Retina (tissue), 1 donor: ENCODE results near the gene HPCAL1.
A peak's percentile ranks its signal among the peaks of the same experiment; 100 is the strongest.

Experiments
- DNase-seq: peaks from one replicate; pipeline ENCODE4 v3.0.0-alpha.2; 2016

The HPCAL1 gene

DNA sequence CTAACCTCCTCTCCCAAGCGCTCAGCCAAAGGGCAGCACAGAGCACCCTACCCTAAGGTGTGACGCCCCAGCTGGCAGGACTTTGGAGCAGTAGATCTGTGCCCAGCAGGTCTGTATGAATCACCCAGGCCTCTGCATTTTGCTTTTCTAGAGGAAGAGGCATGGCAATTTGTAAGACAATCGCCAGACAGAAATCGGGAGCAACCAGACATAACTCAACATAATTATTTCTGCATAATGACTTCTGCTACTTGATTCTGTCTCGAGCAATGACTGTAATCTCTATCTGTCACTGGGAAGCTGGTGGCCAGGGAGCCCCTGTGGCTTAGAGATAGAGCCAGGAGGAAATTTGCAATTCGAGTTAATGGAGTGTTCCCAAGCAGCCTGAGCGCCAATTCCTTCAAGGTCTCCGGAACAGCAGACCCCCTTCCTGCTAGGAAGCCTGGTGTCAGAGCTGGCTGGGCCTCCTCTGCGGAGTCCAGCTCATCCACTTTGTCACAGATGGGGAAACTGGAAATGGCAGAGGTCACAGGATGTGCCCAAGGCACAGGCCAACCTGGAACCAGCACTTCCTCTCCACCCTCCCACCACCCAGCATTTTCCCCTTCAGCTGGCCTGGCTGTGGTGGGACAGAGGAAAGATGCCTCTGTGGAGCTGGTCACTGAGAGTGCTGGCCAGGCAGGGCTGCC lies 90.4 kb downstream of the HPCAL1 start:
- DNase-seq, result peak; percentile 34

DNA sequence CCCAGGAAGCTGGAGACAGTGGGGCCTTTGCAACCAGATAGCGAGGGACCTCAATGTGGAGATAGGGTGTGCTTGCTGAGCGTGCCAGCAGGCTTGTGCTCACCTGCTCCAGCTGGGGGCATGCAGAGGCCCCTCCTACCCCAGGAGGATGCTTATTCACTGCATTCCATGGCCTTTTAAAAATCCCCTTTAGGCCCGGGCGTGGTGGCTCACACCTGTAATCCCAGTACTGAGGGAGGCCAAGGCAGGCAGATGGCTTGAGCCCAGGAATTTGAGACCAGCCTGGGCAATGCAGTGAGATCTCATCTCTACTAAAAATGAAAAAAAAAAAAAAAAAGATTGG lies 90.9 kb downstream of the HPCAL1 start:
- DNase-seq, result no peak

DNA sequence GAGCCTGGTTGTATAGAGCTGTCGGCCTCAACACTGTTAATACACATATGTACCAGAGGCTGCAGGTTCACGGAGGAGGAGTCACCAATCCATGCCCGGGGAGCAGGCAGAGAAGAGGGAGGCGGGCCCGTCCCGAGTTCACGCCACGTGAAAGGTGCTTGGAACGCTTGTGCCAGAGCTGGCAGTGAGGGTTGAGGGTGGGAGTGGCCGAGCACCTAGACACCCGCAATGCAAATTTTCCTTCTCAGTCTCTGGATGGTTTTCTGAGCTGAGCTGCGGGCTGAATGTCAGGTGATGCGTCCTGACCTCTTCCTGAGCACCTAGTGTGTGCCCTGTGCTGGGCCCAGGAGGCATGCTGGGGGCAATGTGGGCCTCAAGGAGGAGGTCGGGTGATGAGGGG lies 93.2 kb downstream of the HPCAL1 start:
- DNase-seq, result no peak

GRCh38 chr2:10396464-10396863 lies 93.8 kb downstream of the HPCAL1 start:
- DNase-seq, result no peak

DNA sequence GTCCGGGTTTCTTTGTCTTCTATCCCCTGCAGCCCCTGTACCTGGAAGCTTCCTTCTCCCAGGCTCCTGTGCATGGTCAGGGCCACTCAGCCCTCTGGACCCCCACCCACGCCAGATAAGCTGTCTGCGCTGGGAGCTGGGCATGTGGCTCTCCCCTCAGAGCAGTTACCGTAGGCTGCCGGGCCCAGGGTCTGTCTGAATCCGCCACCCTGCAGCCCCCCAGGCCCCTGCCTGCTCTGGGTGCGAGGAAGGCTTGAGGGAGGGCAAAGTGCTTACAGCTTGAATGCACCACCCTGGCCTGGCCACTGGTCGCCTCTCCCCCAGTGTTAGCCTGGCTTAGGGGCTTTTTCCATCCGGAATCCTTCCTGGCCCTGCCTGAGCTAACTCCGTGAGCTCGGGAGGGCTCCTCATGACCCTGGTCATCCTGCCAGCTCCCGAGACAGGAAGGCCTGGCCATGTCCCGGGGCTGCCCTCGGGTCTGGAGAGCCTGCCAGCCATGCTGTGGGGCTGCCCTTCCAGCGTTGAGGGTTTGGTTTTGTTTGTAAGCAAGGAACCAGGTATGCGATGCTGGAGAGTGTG lies 94.7 kb downstream of the HPCAL1 start:
- DNase-seq, result no peak

- no peak for DNase-seq
Observed at GRCh38 chr2:10397878-10398277, 95.2 kb downstream of the HPCAL1 start.

DNA sequence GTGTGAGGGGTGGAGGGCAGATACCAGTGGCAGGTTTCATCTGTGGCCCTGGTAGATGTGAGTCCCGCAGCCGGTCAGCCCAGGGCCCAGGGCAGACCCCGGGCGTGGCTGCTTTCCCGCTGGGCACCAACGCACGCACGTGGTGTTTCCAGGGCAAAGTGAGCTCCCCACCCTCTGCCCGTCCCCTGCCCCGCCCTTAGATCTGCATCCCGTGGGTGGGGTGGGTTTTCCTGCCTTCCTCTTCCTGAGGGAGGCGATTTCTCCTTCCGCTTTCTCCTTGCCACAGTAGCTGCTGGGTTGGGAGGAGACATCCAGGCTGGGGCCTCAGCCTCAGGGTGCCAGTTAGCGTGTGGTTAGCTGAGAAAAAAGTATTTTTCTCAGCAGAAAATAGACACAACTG lies 95.8 kb downstream of the HPCAL1 start:
- no peak for DNase-seq

DNA sequence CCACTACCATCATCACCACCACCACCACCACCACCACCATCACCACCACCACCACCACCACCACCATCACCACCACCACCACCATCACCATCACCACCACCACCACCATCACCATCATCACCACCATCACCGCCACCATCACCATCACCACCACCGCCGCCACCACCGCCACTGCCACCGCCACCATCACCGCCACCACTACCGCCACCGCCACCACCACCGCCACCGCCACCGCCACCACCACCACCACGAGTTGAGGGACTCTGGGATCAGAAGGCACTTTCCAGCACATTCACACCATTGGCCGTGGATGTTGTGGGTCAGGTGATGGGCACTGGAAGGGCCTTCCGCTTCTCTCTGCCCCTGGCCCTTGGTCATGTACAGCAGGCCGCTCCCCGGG lies 96.7 kb downstream of the HPCAL1 start:
- no peak for DNase-seq

GRCh38 chr2:10400002-10400401 lies 97.3 kb downstream of the HPCAL1 start:
- no peak for DNase-seq

GRCh38 chr2:10400568-10400977 lies 97.9 kb downstream of the HPCAL1 start:
- no peak for DNase-seq

DNA sequence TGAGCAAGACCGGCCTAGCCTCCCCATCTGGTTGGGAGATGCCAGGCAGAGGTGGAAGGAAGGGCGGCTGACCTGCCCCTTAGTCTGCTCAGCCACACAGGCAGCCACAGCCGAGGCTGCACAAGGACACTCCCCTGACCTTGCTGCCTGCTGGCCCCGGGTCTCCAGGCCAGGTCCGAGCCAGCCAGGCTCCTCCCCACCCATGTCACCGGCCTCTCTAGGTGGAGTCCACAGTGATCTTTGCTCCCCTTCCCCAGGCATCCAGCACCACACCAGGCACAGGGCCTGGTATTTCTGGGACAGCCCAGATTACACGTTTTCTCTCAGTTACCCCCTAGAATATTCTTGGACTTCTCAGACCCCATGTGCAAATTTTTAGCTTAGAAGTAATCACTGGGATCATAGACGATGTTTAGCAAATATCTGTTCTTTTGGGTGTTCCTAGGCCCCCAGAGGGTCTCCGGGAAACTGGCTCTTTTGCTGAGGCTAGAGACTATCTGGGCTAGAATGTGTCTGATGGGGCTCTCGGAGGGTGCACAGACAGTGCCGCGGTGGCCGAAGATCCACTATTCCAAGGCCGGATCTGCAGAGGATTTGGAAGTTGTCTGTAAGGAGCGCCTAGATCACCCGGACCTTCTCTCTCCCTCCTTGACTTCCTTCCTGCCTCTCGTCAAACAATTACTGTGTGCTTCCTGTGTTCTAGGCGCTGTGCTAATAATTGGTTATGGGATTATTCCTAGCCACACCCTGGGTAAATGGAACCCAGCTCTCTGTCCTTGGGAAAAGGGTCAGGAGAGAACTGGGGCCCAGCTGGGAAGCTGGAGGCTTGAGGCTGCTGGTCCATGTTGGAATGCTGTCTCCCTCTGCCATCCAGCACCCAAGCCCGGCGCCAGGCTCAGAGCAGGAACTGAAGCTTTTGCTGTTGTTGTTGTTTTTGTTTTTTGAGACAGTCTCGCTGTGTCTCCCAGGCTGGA lies 98.6 kb downstream of the HPCAL1 start:
- no peak for DNase-seq

- no peak for DNase-seq
Observed at GRCh38 chr2:10402062-10402585, 99.4 kb downstream of the HPCAL1 start.

DNA sequence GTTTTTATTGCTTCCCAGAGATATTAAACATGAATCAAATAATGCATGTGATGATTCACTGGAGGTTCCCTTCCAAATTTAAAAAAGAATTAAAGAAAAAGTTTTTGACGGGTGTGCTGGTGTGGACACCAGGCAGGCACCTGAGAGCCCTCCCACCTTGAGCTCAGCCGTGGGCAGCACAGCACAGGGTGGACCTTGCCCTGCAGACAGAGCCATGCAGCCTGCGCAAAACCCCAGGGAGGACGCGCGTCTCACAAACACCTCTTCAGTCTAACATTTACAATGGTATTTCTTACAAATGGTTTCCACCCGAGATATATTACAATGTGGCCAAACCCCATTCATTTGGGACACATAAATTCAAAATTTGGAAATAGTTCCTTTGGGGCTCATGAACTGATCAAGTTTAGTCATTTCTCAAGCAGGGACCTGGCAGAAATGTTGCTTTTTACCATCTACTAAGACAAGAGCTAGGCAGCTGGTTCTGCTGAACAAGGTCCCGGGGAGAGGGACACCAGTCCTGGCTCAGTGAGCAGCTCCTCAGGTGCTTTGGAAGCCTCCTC lies 100.0 kb downstream of the HPCAL1 start:
- DNase-seq, result no peak

GRCh38 chr2:10404324-10405143 lies 101.8 kb downstream of the HPCAL1 start:
- DNase-seq, result peak; percentile 52

- DNase-seq, result no peak
Observed at GRCh38 chr2:10405448-10405847, 102.7 kb downstream of the HPCAL1 start.

DNA sequence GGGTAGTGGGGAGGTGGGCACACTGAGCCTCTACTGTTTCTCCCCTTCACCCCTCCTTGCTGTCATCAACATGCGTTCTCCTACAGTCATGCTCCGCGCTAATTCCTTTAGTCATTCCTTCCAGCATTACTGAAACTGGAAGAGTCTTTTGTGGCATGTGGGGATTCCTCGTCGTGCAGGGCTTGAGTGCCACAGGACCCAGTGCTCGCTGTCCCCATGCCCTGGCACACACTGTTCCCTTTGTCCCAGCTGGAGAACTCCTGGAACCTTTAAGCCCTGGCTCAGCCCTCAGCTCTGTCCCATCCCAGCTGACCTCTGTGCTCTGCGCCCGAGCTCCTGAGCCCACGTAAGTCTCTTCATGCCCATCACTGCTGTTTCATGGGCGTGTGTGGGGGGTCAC lies 103.3 kb downstream of the HPCAL1 start:
- no peak for DNase-seq

- DNase-seq, result no peak
Observed at GRCh38 chr2:10406491-10407188, 103.9 kb downstream of the HPCAL1 start.

GRCh38 chr2:10407432-10407831 lies 104.7 kb downstream of the HPCAL1 start:
- DNase-seq, result no peak

- DNase-seq, result no peak
Observed at GRCh38 chr2:10407841-10408648, 105.3 kb downstream of the HPCAL1 start.

GRCh38 chr2:10408649-10409579 lies 106.2 kb downstream of the HPCAL1 start:
- DNase-seq, result peak; percentile 91
